ENCODE data around the gene TRIM65. TPM values are rescaled to one million over a fixed set of nuclear protein-coding genes. Genes with fewer than 3 reads are reported as not detected.

Gene TRIM65
- total RNA-seq, 1 donor: 22.5 TPM

- no peak for TF ChIP-seq CTCF (IDR thresholded peaks at IDR 0.05; ENCODE audit: insufficient read depth, low read depth, low read length)
- H3K4me3 ChIP-seq (ENCODE audit: low read depth, low read length): no peak overlapping the region
- no peak for DNase-seq (ENCODE audit: low read depth)
Measured at GRCh38 chr17:75925103-75925502, 28.4 kb upstream of the TRIM65 start.

- TF ChIP-seq CTCF (IDR thresholded peaks at IDR 0.05; ENCODE audit: insufficient read depth, low read depth, low read length): no peak
- no peak for DNase-seq (ENCODE audit: low read depth)
- H3K4me3 ChIP-seq (ENCODE audit: low read depth, low read length): no peak overlapping the region
Measured at GRCh38 chr17:75922963-75923874, 26.5 kb upstream of the TRIM65 start.

- H3K4me3 ChIP-seq (ENCODE audit: low read depth, low read length): no peak overlapping the region
- no peak for TF ChIP-seq CTCF (IDR thresholded peaks at IDR 0.05; ENCODE audit: insufficient read depth, low read depth, low read length)
- DNase-seq (ENCODE audit: low read depth): no peak
Measured at GRCh38 chr17:75922173-75922961, 25.6 kb upstream of the TRIM65 start.

- no peak for DNase-seq (ENCODE audit: low read depth)
- H3K4me3 ChIP-seq (ENCODE audit: low read depth, low read length): no peak overlapping the region
- no peak for TF ChIP-seq CTCF (IDR thresholded peaks at IDR 0.05; ENCODE audit: insufficient read depth, low read depth, low read length)
Measured at GRCh38 chr17:75921596-75921995, 24.8 kb upstream of the TRIM65 start.

- no peak for TF ChIP-seq CTCF (IDR thresholded peaks at IDR 0.05; ENCODE audit: insufficient read depth, low read depth, low read length)
- no peak overlapping the region for H3K4me3 ChIP-seq (ENCODE audit: low read depth, low read length)
- no peak for DNase-seq (ENCODE audit: low read depth)
Measured at GRCh38 chr17:75920045-75920560, 23.4 kb upstream of the TRIM65 start.

- H3K4me3 ChIP-seq (ENCODE audit: low read depth, low read length): no peak overlapping the region
- TF ChIP-seq CTCF (IDR thresholded peaks at IDR 0.05; ENCODE audit: insufficient read depth, low read depth, low read length): no peak
- DNase-seq (ENCODE audit: low read depth): no peak
Measured at GRCh38 chr17:75919611-75920010, 22.9 kb upstream of the TRIM65 start.
